K562 (cell line): ENCODE measurements around the gene DLL4. TPM values are rescaled to one million over a fixed set of nuclear protein-coding genes. Genes with fewer than 3 reads are reported as not detected.

Experiments used
- ARHGAP35 ChIP-seq: fragments of 450-650 bp; IDR thresholded peaks from 2 replicates; pipeline ENCODE4 v1.6.1; 2018; ENCODE audit not compliant: partially characterized antibody
- BCL6 ChIP-seq: fragments of 250-450 bp; sonication (Bioruptor Pico); IDR thresholded peaks from 2 replicates; pipeline ENCODE4 v1.4.0; 2020
- CBX8 ChIP-seq: fragments of 200-600 bp; sonication (generic); IDR thresholded peaks from 2 replicates; pipeline ENCODE4 v1.6.1; 2012; ENCODE audit warnings: borderline replicate concordance, mixed run types, low read depth, mild to moderate bottlenecking, moderate library complexity, mixed read lengths, low read length, control low read depth, inconsistent platforms; ENCODE audit not compliant: poor library complexity, severe bottlenecking; ENCODE audit errors: extremely low read depth
- CUX1 ChIP-seq: fragments of 200-800 bp; sonication (Bioruptor generic); IDR thresholded peaks from 2 replicates; pipeline ENCODE4 v1.6.1; 2016; ENCODE audit warnings: missing genetic modification characterization, missing compliant biosample characterization
- FOXA3 ChIP-seq, 2 experiments: fragments of 450-650 bp in 1 of 2; sonication (generic) in 1 of 2; formaldehyde crosslinking; IDR thresholded peaks in 1 of 2; conservative IDR thresholded peaks in 1 of 2; 2 replicates each; pipeline versions ENCODE4 v1.4.0 to v1.8.0; 2020 to 2022; ENCODE audit warnings: mild to moderate bottlenecking in 2 of 2, missing genetic modification reagents in 1 of 2
- MYBL2 ChIP-seq, 2 experiments: fragments of 450-650 bp in 1 of 2; sonication (generic) in 1 of 2; formaldehyde crosslinking in 1 of 2; IDR thresholded peaks; 2 replicates each; pipeline versions ENCODE4 v1.6.1 to v1.8.1; 2017 to 2022; ENCODE audit warnings: borderline replicate concordance in 1 of 2, inconsistent platforms in 1 of 2, low read depth in 1 of 2, mild to moderate bottlenecking in 1 of 2, missing genetic modification reagents in 1 of 2, moderate library complexity in 1 of 2
- PRMT5 ChIP-seq: sonication (generic); formaldehyde crosslinking; IDR thresholded peaks from 2 replicates; pipeline ENCODE4 v1.5.0; 2020; ENCODE audit warnings: missing genetic modification reagents
- RERE ChIP-seq: sonication (generic); formaldehyde crosslinking; IDR thresholded peaks from 2 replicates; pipeline ENCODE4 v1.8.0; 2023; ENCODE audit warnings: missing genetic modification reagents, mild to moderate bottlenecking, borderline replicate concordance
- TAF7 ChIP-seq: fragments of 450-650 bp; IDR thresholded peaks from 2 replicates; pipeline ENCODE4 v1.6.1; 2016; ENCODE audit warnings: missing genetic modification characterization, missing compliant biosample characterization
- THAP7 ChIP-seq: fragments of 250-450 bp; sonication (Bioruptor Pico); IDR thresholded peaks from 2 replicates; pipeline ENCODE4 v1.5.0; 2021
- USF2 ChIP-seq: sonication (generic); formaldehyde crosslinking; IDR thresholded peaks from 2 replicates; pipeline ENCODE4 v1.5.0; 2020; ENCODE audit warnings: missing genetic modification reagents
- ZBTB1 ChIP-seq: sonication (generic); formaldehyde crosslinking; IDR thresholded peaks from 2 replicates; pipeline ENCODE4 v1.8.1; 2023; ENCODE audit warnings: missing genetic modification reagents, low read depth, mild to moderate bottlenecking, borderline replicate concordance
- polyA plus RNA-seq, 8 experiments: library from polyadenylated mRNA; depleted of rRNA in 4 of 8; stranded (reverse) in 5 of 8; unstranded in 3 of 8; fragments of >200 nt; fragmentation: Nextera tagmentation in 2 of 8; fragmentation: Illumina TruSeq in 1 of 8; extraction: Ambion mirVana in 2 of 8; extraction: Trizol in 1 of 8; gene quantifications; 2 replicates each; pipeline versions ENCODE4 v1.2.1 to v1.2.3, GENCODE V29; 2011 to 2014; ENCODE audit warnings: inconsistent platforms in 1 of 8, missing spikeins in 1 of 8
- total RNA-seq, 7 experiments: library from RNA; depleted of rRNA in 6 of 7; stranded (reverse); fragments of >200 nt in 6 of 7; fragmentation: Illumina TruSeq in 2 of 7; extraction: Trizol in 2 of 7; gene quantifications; 2 replicates each; pipeline versions ENCODE4 v1.2.1 to v1.2.3, GENCODE V29; 2011 to 2021; ENCODE audit warnings: low replicate concordance in 1 of 7

DLL4 gene
- total and polyA plus RNA-seq, 9 of the 15 experiments (the other 6 are each of a cell fraction or from before 2014, with no cell fraction given) = 0.04 to 1.1 (median 0.41) TPM; not detected in 1

- TF ChIP-seq ARHGAP35 (no peak), CUX1 (no peak), TAF7 (no peak), BCL6 (CRISPR knock-in tag) (no peak), ZBTB1 (CRISPR knock-in tag) (no peak), RERE (CRISPR knock-in tag) (no peak), FOXA3 (CRISPR knock-in tag; conservative IDR thresholded peaks at IDR 0.05 in 1 of 2, IDR thresholded peaks at IDR 0.05 in 1 of 2) (0 out of 4 replicates have a peak, but pooled peaks of 1 of the 2 experiments have one; percentile 62), USF2 (CRISPR knock-in tag) (no peak), CBX8 (no peak), MYBL2 (IDR thresholded peaks at IDR 0.05; ENCODE audit: low read depth) (no peak), MYBL2 (CRISPR knock-in tag; IDR thresholded peaks at IDR 0.05; ENCODE audit: borderline replicate concordance) (no peak), PRMT5 (no peak), THAP7 (CRISPR knock-in tag) (0 out of 2 replicates have a peak, but pooled peaks have one; percentile 30)
Observed at GRCh38 chr15:40906091-40906990, 22.8 kb upstream of the DLL4 start (continued).
